Loucy (cell line): ENCODE data around the gene LRBA.

Source experiments
- H2AFZ ChIP-seq: fragments of 200-600 bp; sonication (generic); 2 replicates; pipeline ENCODE4 v1.6.0; 2016; ENCODE audit warnings: antibody characterized with exemption, mild to moderate bottlenecking, low read length, moderate library complexity
- H3F3A ChIP-seq: fragments of 200-600 bp; 2 replicates; pipeline ENCODE4 v1.6.0; 2016; ENCODE audit warnings: antibody characterized with exemption, low read depth, mild to moderate bottlenecking
- H3K27me3 ChIP-seq: fragments of 200-600 bp; sonication (generic); 2 replicates; pipeline ENCODE4 v1.6.1; 2014; ENCODE audit warnings: low read length, mild to moderate bottlenecking; ENCODE audit not compliant: insufficient read depth, poor library complexity, severe bottlenecking
- H3K36me3 ChIP-seq: fragments of 200-600 bp; sonication (generic); 2 replicates; pipeline ENCODE4 v1.6.1; 2016; ENCODE audit warnings: low read length; ENCODE audit not compliant: insufficient read depth
- H3K4me1 ChIP-seq: fragments of 200-600 bp; sonication (generic); 2 replicates; pipeline ENCODE4 v1.5.1; 2014; ENCODE audit warnings: low read length, mild to moderate bottlenecking; ENCODE audit not compliant: insufficient read depth, poor library complexity, severe bottlenecking
- H3K4me2 ChIP-seq: fragments of 200-600 bp; sonication (generic); 2 replicates; pipeline ENCODE4 v1.6.0; 2014; ENCODE audit warnings: antibody characterized with exemption, low read length, low read depth, mild to moderate bottlenecking; ENCODE audit not compliant: poor library complexity, severe bottlenecking
- H3K4me3 ChIP-seq: fragments of 200-600 bp; sonication (generic); 2 replicates; pipeline ENCODE4 v1.5.1; 2014; ENCODE audit warnings: low read length, mild to moderate bottlenecking, mixed read lengths; ENCODE audit not compliant: poor library complexity, severe bottlenecking
- H3K79me2 ChIP-seq: fragments of 200-600 bp; sonication (generic); 2 replicates; pipeline ENCODE4 v1.6.1; 2014; ENCODE audit warnings: low read length; ENCODE audit not compliant: insufficient read depth
- H3K9ac ChIP-seq: fragments of 200-600 bp; sonication (generic); 2 replicates; pipeline ENCODE4 v1.6.0; 2014; ENCODE audit warnings: mild to moderate bottlenecking, low read depth, low read length, moderate library complexity; ENCODE audit not compliant: poor library complexity, severe bottlenecking
- H3K9me2 ChIP-seq: fragments of 200-600 bp; sonication (generic); replicated peaks from 2 replicates; pipeline ENCODE4 v1.6.1; 2016; ENCODE audit warnings: low read depth, low read length, mixed read lengths
- H3K9me3 ChIP-seq: fragments of 200-600 bp; sonication (generic); 2 replicates; pipeline ENCODE4 v1.6.1; 2014; ENCODE audit warnings: mild to moderate bottlenecking, antibody characterized with exemption, low read length, low read depth; ENCODE audit not compliant: insufficient read depth
- H4K20me1 ChIP-seq: fragments of 200-600 bp; sonication (generic); 2 replicates; pipeline ENCODE4 v1.6.0; 2014; ENCODE audit warnings: antibody characterized with exemption, low read length, mild to moderate bottlenecking; ENCODE audit not compliant: insufficient read depth, poor library complexity, severe bottlenecking
- CTCF ChIP-seq: fragments of 200-600 bp; sonication (generic); conservative IDR thresholded peaks from 2 replicates; pipeline ENCODE4 v1.5.1; 2014; ENCODE audit warnings: mild to moderate bottlenecking, antibody characterized with exemption, low read length
- EZH2phosphoT487 ChIP-seq: fragments of 200-600 bp; IDR thresholded peaks from 2 replicates; pipeline ENCODE4 v1.6.1; 2018; ENCODE audit warnings: antibody characterized with exemption, mild to moderate bottlenecking, moderate library complexity, borderline replicate concordance

LRBA gene

DNA sequence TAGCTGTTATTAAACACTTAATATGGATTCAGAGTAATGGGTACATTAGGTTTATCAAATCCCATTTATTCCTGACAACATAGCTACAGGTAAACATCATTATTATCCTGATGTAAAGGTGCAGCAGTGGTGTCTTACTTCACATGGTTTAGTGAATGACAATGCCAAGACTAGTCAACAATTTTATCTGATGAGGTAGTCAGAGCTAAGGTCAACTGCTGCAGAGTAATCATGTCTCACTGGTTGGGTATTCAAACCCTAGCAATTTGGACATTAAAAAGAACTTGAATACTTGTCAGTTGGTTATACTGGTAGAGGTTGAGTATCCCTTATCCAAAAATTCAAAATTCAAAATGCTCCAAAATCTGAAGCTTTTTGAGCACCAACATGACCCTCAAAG is 315.5 kb downstream of the LRBA start:
- no peaks in the 10 kb centered on the region for H4K20me1 ChIP-seq
- H3K9ac ChIP-seq: no peak overlapping the region
- H2AFZ ChIP-seq: no peak overlapping the region
- no peaks in the 10 kb centered on the region for H3K36me3 ChIP-seq
- no peaks in the 10 kb centered on the region for H3K9me2 ChIP-seq
- H3K4me3 ChIP-seq: no peak overlapping the region
- no peaks in the 10 kb centered on the region for H3F3A ChIP-seq
- TF ChIP-seq CTCF (no peak), EZH2phosphoT487 (no peak)
- H3K79me2 ChIP-seq: no peaks in the 10 kb centered on the region
- no peaks in the 10 kb centered on the region for H3K27me3 ChIP-seq
- no peaks in the 10 kb centered on the region for H3K9me3 ChIP-seq
- H3K4me1 ChIP-seq: no peaks in the 10 kb centered on the region
- H3K4me2 ChIP-seq: no peak overlapping the region

GRCh38 chr4:150695162-150695561 is 319.9 kb downstream of the LRBA start:
- no peak overlapping the region for H3K4me2 ChIP-seq
- no peak overlapping the region for H3K9ac ChIP-seq
- TF ChIP-seq EZH2phosphoT487 (no peak), CTCF (no peak)
- H3F3A ChIP-seq: no peaks in the 10 kb centered on the region
- H3K4me3 ChIP-seq: no peak overlapping the region
- no peak overlapping the region for H2AFZ ChIP-seq
- H3K9me3 ChIP-seq: no peaks in the 10 kb centered on the region
- no peaks in the 10 kb centered on the region for H3K9me2 ChIP-seq
- H3K27me3 ChIP-seq: no peaks in the 10 kb centered on the region
- H4K20me1 ChIP-seq: no peaks in the 10 kb centered on the region
- no peaks in the 10 kb centered on the region for H3K4me1 ChIP-seq
- H3K79me2 ChIP-seq: no peaks in the 10 kb centered on the region
- H3K36me3 ChIP-seq: no peaks in the 10 kb centered on the region

- Histone ChIP-seq H3K4me2 (no peak overlapping the region), H3K27me3 (no peaks in the 10 kb centered on the region), H3K4me3 (no peak overlapping the region), H2AFZ (no peak overlapping the region), H3K9ac (no peak overlapping the region), H3K4me1 (no peaks in the 10 kb centered on the region), H3K79me2 (no peaks in the 10 kb centered on the region), H3K9me3 (no peaks in the 10 kb centered on the region), H4K20me1 (no peaks in the 10 kb centered on the region), H3F3A (no peaks in the 10 kb centered on the region), H3K9me2 (no peaks in the 10 kb centered on the region), H3K36me3 (no peaks in the 10 kb centered on the region)
- TF ChIP-seq EZH2phosphoT487 (no peak), CTCF (no peak)
Observed at GRCh38 chr4:150694438-150694837, 320.6 kb downstream of the LRBA start.
